HG02798 (cell line): ENCODE results near the gene SUPT7L.
"Not testable (repeated sequence)": the region's sequence is repeated elsewhere in the genome, so short reads cannot be mapped to it uniquely, and the experiment has no call there.

Experiments
- ATAC-seq: cut with Tn5 transposase; IDR thresholded peaks from one replicate; pipeline ENCODE4 v1.9.1; 2021; ENCODE audit warnings: mild to moderate bottlenecking; ENCODE audit not compliant: unreplicated experiment, poor library complexity

The SUPT7L gene

GRCh38 chr2:27640722-27641245, 22.6 kb downstream of the SUPT7L start:
- ATAC-seq: no peak

- ATAC-seq: no peak
Measured at GRCh38 chr2:27638709-27639108, 24.7 kb downstream of the SUPT7L start.

GRCh38 chr2:27638037-27638637, 25.3 kb downstream of the SUPT7L start:
- no peak for ATAC-seq

GRCh38 chr2:27636766-27637165, 26.6 kb downstream of the SUPT7L start:
- no peak for ATAC-seq

- ATAC-seq: no peak
Measured at GRCh38 chr2:27634291-27634690, 29.1 kb downstream of the SUPT7L start.

- ATAC-seq: not testable (repeated sequence)
Measured at GRCh38 chr2:27630257-27630656, 33.2 kb downstream of the SUPT7L start.

GRCh38 chr2:27628767-27629709, 34.4 kb downstream of the SUPT7L start, which contains the start of the genes CCDC121 and GPN1:
Gene CCDC121, minus strand, starts transcription at chr2:27629012. Its CDS starts 1,213 bp downstream, at chr2:27627799.
Gene GPN1, plus strand, starts transcription at chr2:27629050. Its CDS starts 9 bp downstream, at chr2:27629059.
- ATAC-seq: peak; percentile 99

- ATAC-seq: peak; percentile 24
Measured at GRCh38 chr2:27627963-27628766, 35.2 kb downstream of the SUPT7L start.

- ATAC-seq: not testable (repeated sequence)
Measured at GRCh38 chr2:27626921-27627320, 36.5 kb downstream of the SUPT7L start.

- ATAC-seq: not testable (repeated sequence)
Measured at GRCh38 chr2:27626323-27626722, 37.1 kb downstream of the SUPT7L start.

GRCh38 chr2:27624943-27625342, 38.5 kb downstream of the SUPT7L start:
- no peak for ATAC-seq

GRCh38 chr2:27622921-27623384, 40.5 kb downstream of the SUPT7L start:
- no peak for ATAC-seq

- no peak for ATAC-seq
Measured at GRCh38 chr2:27621524-27621923, 41.9 kb downstream of the SUPT7L start.

GRCh38 chr2:27615316-27615715, 48.1 kb downstream of the SUPT7L start:
- no peak for ATAC-seq

GRCh38 chr2:27613985-27614384, 49.4 kb downstream of the SUPT7L start:
- no peak for ATAC-seq

GRCh38 chr2:27606611-27607010, 56.8 kb downstream of the SUPT7L start:
- ATAC-seq: no peak
